Measurements from ENCODE around the gene C5.
"Not testable (repeated sequence)": the region's sequence is repeated elsewhere in the genome, so short reads cannot be mapped to it uniquely, and the experiment has no call there.

Gene C5

DNA sequence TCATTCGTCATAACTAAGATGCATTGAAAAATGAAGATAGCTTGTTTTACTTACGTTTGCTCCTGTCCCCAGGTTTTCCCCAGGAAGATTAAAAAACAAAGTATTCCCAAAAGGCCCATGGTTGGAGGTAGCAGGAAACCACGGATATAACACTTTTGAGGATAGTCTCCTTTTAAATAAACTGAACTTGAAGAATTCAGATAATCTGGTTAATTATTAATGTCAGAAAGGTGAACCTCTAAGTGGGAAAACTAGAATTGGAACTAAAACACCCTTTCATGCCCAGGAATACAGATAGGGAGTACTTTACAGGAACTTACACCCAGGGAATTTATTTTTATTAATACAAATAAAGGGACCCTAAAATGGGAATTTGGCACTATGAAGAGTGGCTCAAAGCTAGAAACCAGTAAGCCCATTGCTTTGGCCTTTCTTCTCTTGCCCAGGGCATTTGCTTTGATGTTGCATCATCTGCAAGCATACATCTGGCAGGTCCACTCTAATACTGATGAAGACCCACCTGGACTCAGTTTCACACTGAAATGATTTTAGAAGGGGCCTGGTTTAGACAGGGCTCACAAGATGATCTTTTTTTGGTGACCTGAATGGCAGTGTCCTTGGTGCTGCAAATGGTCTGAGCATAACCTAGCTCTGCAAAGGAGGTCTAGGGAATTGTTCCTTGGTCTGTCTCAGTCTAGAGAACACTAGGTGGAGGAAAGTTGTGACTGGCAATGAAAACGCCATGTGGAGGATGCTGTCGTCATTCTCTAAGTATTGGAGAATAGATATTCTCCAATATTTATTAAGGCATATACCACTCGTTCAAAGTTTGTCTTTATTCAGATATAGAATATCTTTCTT lies at the start of gene C5:
Gene C5 (minus strand): TSS at position 148 of the 861 bp plus-strand sequence. CDS start 29 bp downstream, at position 119.
- DNase-seq (ENCODE audit: low read depth), result no peak

DNA sequence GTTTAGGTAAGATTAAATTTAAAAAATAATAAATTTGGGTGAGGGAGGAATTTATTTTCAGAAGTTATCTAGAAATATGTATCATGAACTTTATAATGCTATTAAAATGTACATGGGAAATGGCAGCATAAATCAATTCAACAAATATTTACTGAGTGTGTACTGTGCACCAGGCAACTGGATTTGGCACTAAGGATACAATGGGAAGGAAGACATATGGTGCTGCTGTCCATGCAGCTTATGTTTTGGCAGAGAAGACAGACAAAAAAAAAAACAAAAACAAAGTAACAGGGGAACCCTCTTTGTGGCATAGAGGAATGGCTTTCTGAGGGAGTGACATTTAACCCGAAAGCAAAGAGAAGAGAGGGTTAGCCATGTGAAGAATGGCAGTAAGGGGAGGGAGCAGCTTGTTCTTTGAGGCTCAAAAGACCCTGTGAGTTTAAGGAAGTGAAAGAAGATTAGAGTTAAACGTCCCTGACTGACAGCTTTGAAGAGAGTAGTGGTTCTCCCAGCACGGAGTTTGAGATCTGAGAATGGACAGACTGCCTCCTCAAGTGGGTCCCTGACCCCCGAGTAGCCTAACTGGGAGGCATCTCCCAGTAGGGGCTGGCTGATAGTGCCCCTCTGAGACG lies 48.6 kb upstream of the C5 start:
- no peak for DNase-seq (ENCODE audit: low read depth)

DNA sequence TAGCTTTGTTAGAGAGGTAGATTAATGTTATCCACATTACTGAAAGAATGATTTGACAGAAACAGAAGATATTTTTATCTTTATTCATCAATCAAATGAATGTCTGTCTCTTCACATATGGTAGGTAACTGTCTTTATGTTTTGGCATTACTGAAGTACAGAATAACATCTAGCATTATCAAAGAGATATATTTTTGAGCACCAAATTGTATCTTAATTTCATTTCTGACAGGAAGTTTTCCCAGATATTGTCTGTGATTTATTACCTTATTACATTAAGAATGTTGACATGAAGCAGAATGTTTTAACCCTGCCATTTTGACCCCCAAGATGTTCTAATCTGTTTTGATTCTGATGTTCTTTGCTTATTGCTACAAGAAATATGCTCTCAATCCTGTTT lies 45.0 kb upstream of the C5 start:
- no peak for DNase-seq (ENCODE audit: low read depth)

DNA sequence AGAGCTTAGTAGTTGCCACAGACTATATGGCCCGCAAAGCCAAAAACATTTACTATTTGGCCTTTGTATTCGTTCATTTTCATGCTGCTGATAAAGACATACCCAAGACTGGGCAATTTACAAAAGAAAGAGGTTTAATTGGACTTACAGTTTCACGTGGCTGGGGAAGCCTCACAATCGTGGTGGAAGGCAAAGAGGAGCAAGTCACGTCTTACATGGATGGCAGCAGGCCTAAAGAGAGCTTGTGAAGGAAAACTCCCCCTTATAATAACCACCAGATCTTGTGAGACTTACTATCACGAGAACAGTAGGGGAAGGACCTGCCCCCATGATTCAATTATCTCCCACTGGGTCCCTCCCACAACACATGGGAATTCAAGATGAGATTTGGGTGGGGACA lies 40.7 kb upstream of the C5 start:
- not testable (repeated sequence) for DNase-seq (ENCODE audit: low read depth)

DNA sequence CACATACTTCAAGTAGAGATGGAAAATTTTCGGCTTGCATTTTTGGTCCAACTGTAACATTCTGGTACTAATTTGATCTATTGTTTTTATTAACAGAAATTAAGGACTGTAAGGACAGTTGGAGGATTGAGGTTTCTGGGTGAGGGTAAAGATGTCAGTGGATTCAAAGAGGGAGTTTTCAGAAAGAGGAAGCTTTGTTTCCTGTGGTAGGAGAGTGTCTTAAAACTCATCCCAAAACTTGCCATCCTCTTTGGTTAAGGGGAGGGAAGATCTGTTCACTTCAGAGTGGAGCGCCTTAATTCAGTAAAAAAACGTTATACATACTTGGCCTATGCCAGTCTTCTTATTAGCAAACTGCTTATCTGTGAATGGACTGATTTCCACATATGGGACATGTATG lies 38.5 kb upstream of the C5 start:
- no peak for DNase-seq (ENCODE audit: low read depth)

DNA sequence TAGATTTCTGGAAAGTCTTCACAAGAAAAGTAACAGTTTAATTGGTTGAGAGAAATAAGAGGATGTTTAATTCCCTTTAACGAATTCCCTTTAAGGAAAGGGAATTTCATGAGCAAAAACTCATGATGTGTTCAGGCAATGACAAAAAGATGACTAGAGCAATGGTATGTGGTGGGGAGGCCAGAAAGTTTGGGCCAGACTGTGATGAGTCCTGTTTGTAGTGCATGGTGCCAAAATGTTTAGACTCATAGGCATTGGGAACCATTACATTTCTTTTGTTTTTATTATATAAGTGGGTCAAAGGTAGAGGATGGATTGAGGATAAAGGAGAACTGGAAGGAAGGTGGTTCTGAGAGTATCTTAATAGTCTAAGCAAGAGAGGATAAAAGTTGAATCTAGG lies 35.6 kb upstream of the C5 start:
- peak; percentile 24 for DNase-seq (ENCODE audit: low read depth)

DNA sequence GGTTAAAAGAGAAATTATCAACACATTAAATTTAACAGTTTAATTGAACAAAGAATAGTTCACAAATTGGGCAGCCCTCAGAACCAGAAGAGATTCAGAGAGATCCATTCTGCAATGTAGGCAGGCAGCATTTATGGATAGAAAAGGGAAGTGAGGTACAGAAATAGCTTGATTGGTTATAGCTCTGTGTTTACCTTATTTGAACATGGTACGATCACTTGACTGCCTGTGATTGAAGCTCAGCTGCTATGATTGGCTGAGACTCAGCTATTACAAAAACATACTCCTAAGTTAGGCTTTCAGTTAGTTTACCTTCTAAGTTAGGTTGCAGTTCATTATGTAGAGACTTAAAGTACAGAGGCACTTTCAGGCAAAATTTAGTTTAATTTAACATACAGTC lies 32.0 kb upstream of the C5 start:
- no peak for DNase-seq (ENCODE audit: low read depth)

DNA sequence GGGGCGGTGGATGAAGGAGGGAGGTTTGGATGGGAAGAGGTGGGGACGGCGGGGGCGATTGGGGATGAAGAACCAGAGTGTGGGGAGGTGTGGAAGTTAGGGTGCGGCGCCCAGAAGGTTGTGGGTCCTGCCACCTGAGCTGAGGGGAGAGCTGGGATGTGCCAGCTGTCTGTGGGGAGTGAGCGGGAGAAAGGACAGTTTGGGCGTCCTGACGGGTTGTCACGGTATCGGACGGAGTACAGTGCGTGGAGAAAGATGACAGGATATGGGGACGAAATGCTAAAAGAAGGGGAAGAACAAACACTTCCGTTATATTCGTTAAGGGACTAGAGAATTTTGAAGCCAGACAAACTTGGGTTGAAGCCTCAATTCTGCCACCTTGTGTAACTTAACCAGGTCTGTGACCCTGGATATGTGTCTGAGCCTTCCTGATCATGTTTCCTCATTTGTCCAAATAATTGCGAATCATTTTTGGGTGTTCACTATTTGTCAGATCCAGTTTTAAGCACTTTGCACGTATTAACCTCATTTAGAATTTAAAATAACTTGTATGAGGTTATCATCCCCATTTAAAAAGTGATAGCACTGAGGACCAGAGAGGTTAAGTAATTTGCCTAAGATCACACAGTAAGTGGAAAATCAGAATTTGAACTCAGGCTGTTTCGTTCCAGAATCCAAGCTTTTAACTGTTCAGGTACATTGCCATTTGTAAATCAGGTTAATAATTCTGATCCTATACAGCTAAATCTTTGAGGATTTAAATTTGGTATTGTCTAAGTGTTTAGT lies 25.4 kb upstream of the C5 start:
- no peak for DNase-seq (ENCODE audit: low read depth)

DNA sequence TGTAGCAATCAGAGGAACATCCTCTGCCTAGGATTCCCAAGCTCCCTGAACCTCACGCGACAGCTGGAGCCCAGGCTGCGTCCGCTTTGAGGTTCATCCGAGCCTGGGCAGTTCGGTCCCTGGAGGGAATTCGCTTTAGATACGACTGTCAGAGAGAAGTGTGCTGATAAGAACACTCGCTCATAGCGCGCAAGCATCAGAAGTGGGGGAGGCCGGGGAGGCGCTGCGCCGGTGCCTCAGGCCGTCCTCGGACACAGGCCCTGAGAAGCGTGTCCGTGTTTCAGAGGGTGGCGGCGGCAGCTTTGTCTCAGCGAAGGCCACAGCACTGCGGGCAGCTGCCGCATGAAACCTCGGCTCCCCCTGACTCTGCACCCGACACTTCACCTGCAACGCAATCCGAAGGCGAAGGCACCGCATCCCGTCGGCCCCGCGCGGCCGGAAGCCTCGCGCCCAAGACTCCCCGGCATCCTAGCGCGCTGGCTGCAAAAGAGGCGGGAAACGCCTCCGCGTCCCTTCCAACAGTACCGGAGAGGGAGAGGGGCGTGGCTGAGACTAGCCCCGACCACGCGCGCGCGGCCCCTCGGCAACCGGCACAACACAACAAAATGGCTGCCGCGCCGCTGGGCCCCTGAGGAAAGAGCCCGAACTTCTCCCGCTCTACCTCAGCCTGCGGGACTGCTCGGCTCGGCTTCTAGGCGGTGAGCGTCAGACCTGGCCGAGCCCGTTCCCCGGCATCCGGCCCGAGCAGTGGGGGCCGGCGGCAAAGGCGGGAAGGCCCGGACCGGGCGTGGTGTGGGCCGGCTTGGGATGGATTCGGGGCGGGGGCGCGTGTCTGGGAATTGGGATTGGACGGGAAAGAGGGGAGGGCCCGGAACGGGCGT lies 24.5 kb upstream of the C5 start, which contains the start of gene CNTRL:
Gene CNTRL (plus strand): TSS at position 586 of the 881 bp plus-strand sequence. CDS start 13,372 bp downstream, outside the sequence.
- peak; percentile 44 for DNase-seq (ENCODE audit: low read depth)

DNA sequence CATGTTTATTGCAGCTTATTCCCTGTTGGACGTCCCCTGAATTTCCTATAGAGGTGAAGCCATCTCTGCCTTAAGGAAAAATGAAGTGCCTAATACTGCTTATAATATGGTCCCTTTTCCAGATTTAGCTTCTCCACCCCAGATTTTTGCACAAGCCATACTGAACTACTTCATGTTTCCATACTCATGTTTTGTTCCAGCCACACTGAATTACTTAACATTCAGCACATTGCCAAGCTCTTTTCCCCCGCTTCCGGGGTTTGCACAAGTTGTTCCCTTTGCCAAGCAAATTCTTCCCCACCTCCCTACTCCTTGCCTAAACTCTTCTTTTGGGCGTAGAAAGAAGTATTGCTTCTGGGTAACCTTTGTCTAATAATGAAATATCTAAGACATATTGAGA lies 23.0 kb upstream of the C5 start:
- peak; percentile 49 for DNase-seq (ENCODE audit: low read depth)

DNA sequence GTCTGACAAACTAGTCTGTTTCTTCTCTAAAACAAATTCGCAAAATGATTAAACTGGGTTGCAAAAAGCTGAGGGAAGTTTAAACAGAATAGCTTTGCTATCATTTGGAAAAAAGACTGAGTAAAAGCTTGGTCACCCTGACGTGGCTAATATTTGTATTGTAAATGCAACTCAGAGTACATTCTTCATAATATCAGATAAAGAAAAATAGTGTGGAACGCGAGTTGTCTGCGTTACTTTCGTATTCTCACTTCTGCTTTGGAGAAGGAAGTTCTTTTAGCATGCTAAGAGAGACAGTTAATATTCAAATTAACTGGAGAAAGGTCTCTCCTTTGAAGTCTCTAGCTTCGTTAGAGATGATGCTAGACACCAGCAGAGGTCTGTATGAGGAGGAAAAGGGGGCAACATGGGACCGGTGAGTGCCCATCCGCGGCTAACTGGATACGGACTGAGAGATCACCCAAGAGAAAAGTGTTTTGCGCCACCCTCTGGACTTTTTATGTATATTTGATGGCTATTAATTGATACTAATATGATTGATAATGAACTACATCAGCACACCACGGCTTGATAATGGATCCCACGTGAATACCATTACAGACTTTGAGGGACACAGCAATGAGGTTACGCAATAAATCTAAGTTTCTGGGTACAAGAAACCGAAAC lies 21.8 kb upstream of the C5 start:
- DNase-seq (ENCODE audit: low read depth), result no peak

DNA sequence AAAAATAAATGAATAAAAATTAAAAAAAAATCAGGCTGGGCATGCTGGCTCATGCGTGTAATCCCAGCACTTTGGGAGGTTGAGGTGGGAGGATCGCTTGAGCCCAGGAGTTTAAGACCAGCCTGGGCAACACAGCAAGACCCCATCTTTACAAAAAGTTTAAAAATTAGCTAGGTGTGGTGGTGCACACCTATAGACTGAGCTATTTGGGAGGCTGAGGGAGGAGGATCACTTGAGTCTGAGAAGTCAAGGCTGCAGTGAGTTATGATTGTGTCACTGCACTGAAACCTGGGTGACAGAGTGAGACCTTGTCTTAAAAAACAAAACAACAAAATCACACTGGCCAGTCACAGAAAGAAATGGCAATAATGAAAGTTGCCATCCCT lies 21.3 kb upstream of the C5 start:
- DNase-seq (ENCODE audit: low read depth), result no peak

DNA sequence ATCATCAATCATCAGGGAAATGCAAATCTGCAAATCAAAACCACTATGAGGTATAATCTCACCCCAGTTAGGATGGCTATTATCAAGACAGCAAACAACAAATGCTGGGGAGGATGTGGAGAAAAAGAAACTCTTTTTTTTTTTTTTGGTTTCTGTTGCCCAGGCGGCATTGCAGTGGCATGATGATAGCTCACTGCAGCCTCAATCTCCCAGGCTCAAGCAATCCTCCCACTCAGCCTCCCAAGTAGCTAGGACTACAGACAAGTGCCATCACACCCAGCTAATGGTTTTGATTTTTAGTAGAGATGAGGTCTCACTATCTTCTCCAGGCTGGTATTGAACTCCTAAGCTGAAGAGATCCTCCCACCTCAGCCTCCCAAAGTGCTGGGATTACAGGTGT lies 19.3 kb upstream of the C5 start:
- no peak for DNase-seq (ENCODE audit: low read depth)

DNA sequence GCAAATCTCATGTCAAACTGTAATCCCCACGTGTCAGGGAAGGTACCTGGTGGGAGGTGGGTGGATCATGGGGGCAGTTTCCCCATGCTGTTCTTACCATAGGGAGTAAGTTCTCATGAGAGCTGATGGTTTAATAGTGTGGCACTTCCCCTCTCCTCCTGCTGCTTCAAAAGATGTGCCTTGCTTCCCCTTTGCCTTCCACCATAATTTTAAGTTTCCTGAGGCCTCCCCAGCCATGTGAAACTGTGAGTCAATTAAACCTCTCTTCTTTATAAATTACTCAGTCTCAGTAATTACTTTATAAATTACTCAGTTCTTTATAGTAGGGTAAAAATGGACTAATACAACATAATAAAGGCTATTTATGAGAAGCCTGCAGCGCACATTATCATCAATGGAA lies 17.6 kb upstream of the C5 start:
- no peak for DNase-seq (ENCODE audit: low read depth)

DNA sequence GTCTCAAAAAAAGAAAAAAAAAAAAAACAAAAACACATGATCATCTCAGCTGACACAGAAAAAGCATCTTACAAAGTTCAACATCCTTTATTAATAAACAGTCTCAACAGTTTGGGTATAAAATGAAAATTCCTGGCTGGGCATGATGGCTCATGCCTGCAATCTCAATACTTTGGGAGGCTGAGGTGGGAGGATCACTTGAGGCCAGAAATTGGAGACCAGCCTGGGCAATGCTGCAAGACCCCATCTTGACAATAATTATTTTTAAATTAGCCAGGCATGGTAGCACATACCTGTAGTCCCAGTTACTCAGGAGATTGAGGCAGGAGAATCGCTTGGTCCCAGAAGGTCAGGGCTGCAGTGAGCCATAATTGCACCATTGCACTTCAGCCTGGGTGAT lies 16.8 kb upstream of the C5 start:
- no peak for DNase-seq (ENCODE audit: low read depth)

DNA sequence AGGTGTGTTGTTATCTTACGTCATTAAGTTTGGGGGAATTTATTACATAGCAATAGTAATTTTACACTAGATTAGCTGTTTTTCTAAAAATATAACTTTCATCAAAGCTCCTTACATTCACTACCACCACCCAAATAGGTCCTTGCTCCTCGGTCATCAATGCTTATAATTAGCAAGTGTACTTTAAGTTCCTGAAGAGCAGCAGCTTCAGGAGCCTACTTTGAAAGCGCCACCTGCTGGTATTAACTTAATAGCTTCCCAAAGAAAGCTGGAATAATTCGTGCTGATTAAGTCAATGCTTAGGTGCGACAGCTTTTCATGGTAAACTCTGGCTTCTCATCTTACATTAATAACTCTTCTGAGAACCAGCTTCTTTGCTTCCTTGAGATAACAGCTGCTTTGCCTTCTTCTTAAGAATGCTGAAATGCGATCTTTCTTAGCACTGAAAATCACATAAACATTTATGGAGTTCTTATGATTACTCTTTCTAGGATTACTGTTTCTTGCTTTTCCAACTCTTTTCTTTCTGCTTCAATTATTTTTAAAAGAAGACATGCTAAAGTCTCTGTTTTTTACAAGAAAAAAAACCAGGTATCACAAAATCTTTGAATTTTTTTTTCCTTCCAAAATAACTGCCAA lies 10.0 kb upstream of the C5 start:
- no peak for DNase-seq (ENCODE audit: low read depth)

DNA sequence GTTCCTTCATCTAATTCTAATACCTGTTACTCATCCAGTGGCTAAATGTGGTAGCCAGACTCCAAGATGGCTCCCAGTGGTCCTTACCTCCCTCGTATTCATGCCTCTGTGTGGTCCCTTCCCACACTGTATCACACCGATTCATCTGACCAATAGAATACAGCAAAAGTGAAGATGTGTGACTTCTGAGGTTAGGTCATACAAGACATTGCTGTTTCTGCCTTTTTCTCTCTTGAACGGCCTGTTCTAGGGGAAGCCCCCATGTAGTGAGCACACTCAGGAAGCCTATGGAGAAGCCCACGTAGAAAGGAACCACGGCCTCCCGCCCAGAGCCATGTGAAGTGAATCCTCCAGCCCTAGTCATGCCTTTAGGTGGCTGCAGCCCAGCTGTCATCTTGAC lies 9.4 kb upstream of the C5 start:
- DNase-seq (ENCODE audit: low read depth), result no peak

DNA sequence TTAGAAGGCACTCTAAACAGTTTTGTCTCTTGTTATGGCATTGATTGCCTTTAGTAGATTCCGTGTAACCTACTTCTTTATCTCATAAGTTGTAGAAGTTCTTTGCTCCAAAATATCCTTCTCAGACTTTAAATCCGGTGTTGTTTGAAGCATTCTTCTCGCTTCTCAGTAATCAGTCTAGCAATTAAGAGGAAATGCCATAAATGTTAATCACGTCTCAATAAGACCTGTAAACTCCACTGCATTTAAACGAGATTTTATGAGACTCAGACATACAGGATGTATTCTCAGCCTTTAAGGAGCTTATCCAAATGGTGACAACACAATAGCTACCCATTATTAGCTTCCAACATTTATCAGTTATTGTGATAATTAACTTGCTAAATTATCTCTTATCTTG lies 7.7 kb upstream of the C5 start:
- DNase-seq (ENCODE audit: low read depth), result no peak

DNA sequence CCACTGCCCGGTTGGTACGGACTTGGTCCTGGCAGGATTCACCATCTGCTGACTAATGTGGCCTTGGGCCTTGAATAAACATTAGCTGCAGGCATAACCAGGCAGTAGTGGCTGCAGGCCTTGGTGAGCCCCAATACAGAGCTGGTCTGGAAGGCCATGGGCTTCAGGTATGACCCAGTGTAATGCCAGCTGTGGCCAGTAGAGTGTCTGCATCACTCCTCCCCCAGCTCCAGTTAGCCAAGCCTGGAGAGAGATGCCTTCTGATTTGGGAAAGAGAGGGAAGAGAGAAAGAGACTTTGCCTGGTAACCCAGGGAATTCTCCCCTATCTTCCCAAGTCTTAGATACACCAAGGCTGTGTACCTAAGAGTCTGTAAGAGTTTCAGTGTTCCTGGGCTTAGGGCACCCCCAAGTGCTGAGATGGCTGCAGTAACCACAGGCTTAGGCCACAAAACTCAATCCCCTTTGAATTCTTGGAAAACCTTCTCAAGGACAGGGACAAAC lies 5.6 kb upstream of the C5 start:
- DNase-seq (ENCODE audit: low read depth), result no peak

DNA sequence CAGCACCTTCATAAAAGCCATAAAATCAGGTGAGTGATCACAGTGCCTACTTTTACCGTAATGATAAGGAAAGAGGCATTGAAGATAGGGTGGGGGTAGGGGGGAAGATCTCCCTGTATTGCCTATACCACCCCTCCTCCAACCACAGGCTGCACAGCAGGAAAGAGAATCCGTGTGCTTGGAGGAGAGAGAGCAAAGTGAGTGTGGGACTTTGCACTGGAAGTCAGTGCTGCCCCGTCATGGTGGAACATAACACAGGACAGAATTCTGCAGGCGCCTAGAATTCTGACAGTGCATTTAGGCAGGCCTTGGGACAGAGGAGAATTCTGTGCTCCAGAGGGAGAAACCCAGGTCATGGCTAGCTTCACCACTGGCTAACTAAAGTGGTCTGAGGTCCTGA lies 3.5 kb upstream of the C5 start:
- no peak for DNase-seq (ENCODE audit: low read depth)

DNA sequence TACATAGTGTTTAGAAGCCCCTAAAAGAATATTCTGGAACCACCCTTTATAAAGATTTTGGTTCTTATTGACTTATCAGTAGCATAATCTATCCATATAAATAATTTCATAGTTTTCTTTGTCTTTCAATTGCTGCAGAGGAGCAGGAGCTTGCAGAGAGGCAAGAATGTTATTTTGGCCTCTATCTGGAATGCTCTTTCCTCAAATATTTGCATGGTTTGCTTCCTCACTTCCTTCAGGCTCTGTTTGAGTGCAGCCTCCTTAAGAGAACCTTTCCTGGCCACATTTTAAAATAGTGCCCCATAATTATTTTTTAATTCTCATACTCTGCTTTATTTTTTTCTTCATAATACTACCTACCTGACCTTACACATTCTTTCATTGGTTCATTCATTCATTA lies 1.5 kb downstream of the C5 start:
- no peak for DNase-seq (ENCODE audit: low read depth)
